Uterus (tissue), 4 donors: ENCODE measurements around the gene MYOM3. TPM values are rescaled to one million over a fixed set of nuclear protein-coding genes. Genes with fewer than 3 reads are reported as not detected.
A peak's percentile ranks its signal among the peaks of the same experiment; 100 is the strongest.

Experiments used
- DNase-seq, 2 donors: peaks; one replicate each; pipeline ENCODE4 v3.0.0-alpha.2; 2019 to 2020
- H3K27ac ChIP-seq, 2 donors: fragments of 200-600 bp; sonication (generic); 1 replicate in 1 of 2; 2 replicates in 1 of 2; pipeline ENCODE4 v1.5.1; 2016 to 2018
- H3K27me3 ChIP-seq, 2 donors: fragments of 200-600 bp; sonication (generic); one replicate each; pipeline ENCODE4 v1.5.1; 2018 to 2019; ENCODE audit warnings: control low read depth in 1 of 2
- H3K36me3 ChIP-seq, 2 donors: fragments of 200-600 bp; sonication (generic); one replicate each; pipeline ENCODE4 v1.5.1; 2019; ENCODE audit warnings: control low read depth in 1 of 2
- H3K4me1 ChIP-seq, 2 donors: fragments of 200-600 bp; sonication (generic); one replicate each; pipeline ENCODE4 v1.5.1; 2018 to 2019; ENCODE audit warnings: control low read depth in 1 of 2
- H3K4me3 ChIP-seq, 2 donors: fragments of 200-600 bp; sonication (generic); 1 replicate in 1 of 2; 2 replicates in 1 of 2; pipeline ENCODE4 v1.5.1; 2018 to 2019; ENCODE audit warnings: mild to moderate bottlenecking in 1 of 2
- H3K9me3 ChIP-seq, 2 donors: fragments of 200-600 bp; sonication (generic); one replicate each; pipeline ENCODE4 v1.5.1; 2019; ENCODE audit warnings: control low read depth in 1 of 2
- CTCF ChIP-seq, 4 experiments: fragments of 200-600 bp in 2 of 4; fragments of 450-650 bp in 2 of 4; sonication (generic) in 2 of 4; IDR thresholded peaks; one replicate each; pipeline ENCODE4 v1.5.1; 2016 to 2019; ENCODE audit warnings: antibody characterized with exemption in 4 of 4, mild to moderate bottlenecking in 2 of 4, moderate library complexity in 1 of 4
- POLR2A ChIP-seq, 2 donors: fragments of 450-650 bp; IDR thresholded peaks; one replicate each; pipeline ENCODE4 v1.6.1; 2016; ENCODE audit warnings: antibody characterized with exemption in 2 of 2, mild to moderate bottlenecking in 1 of 2, moderate library complexity in 1 of 2
- intact Hi-C: fragments of 100-400 bp; cut with DNase I; formaldehyde crosslinking; loops from one replicate; pipeline ENCODE4 v1.15.1; 2023; ENCODE audit warnings: low total_unique reads
- total RNA-seq, 4 donors: library from RNA; depleted of rRNA in 3 of 4; stranded (reverse); fragments of >200 nt in 3 of 4; gene quantifications; one replicate each; pipeline versions ENCODE4 v1.1.0 to v1.2.4, GENCODE V29; 2014 to 2023
- donor health status: DM: yes; HTN: yes; CAD: no.

Gene MYOM3
- total RNA-seq, 4 donors from 2014 or later, result under 0.01 to 0.90 (median 0.79) TPM; not detected in 1

- no peak overlapping the region for H3K4me3 ChIP-seq
- H3K9me3 ChIP-seq, result no peaks in the 10 kb centered on the region
- H3K27ac ChIP-seq, result no peak overlapping the region
- intact Hi-C loops, result loop anchor here (10.0 kb wide), 1 partner anchor 73 kb away; the partner anchor contains the start of gene PNRC2
- H3K4me1 ChIP-seq, result peaks cover 0 to 5% of the 10 kb centered on the region in 2 donors
- TF ChIP-seq POLR2A (IDR thresholded peaks at IDR 0.05), result no peak
- TF ChIP-seq CTCF (IDR thresholded peaks at IDR 0.05), result peak; percentile 61 to 77 (median 70)
- no peaks in the 10 kb centered on the region for H3K27me3 ChIP-seq
- DNase-seq, result no peak
- no peaks in the 10 kb centered on the region for H3K36me3 ChIP-seq
These were observed 84.0 kb downstream of the MYOM3 start for GRCh38 chr1:24027838-24028468.

GRCh38 chr1:24022581-24023361 lies 89.2 kb downstream of the MYOM3 start:
- Histone ChIP-seq H3K9me3 (no peaks in the 10 kb centered on the region), H3K36me3 (no peaks in the 10 kb centered on the region), H3K27me3 (no peaks in the 10 kb centered on the region), H3K4me3 (no peak overlapping the region), H3K4me1 (peaks cover 0 to 26% of the 10 kb centered on the region in 2 donors), H3K27ac (peak overlapping the region; percentile 92 to 98)
- intact Hi-C loops, result loop anchor here (10.0 kb wide), 1 partner anchor 68 kb away; the partner anchor contains the start of gene PNRC2
- TF ChIP-seq POLR2A (IDR thresholded peaks at IDR 0.05) (no peak), CTCF (IDR thresholded peaks at IDR 0.05) (no peak)
- DNase-seq, result peak; percentile 48 to 61

GRCh38 chr1:24021403-24022266 lies 90.3 kb downstream of the MYOM3 start:
- H3K4me3 ChIP-seq, result no peak overlapping the region
- no peaks in the 10 kb centered on the region for H3K9me3 ChIP-seq
- no peaks in the 10 kb centered on the region for H3K36me3 ChIP-seq
- TF ChIP-seq POLR2A (IDR thresholded peaks at IDR 0.05) (no peak), CTCF (IDR thresholded peaks at IDR 0.05) (no peak)
- H3K27ac ChIP-seq, result peak overlapping the region; percentile 92 to 98
- peaks cover 3 to 33% of the 10 kb centered on the region in 2 donors for H3K4me1 ChIP-seq
- DNase-seq, result no peak
- intact Hi-C loops, result loop anchor here (10.0 kb wide), 1 partner anchor 67 kb away; the partner anchor contains the start of gene PNRC2
- H3K27me3 ChIP-seq, result no peaks in the 10 kb centered on the region

GRCh38 chr1:24020470-24020869 lies 91.5 kb downstream of the MYOM3 start:
- no peak for TF ChIP-seq POLR2A (IDR thresholded peaks at IDR 0.05)
- TF ChIP-seq CTCF (IDR thresholded peaks at IDR 0.05), result no peak
- intact Hi-C loops, result loop anchor here (10.0 kb wide), 1 partner anchor 66 kb away; the partner anchor contains the start of gene PNRC2
- Histone ChIP-seq H3K9me3 (no peaks in the 10 kb centered on the region), H3K27me3 (no peaks in the 10 kb centered on the region), H3K27ac (peak overlapping the region; percentile 92 to 98), H3K4me1 (peaks cover 9 to 39% of the 10 kb centered on the region in 2 donors), H3K36me3 (no peaks in the 10 kb centered on the region), H3K4me3 (no peak overlapping the region)
- DNase-seq, result peak in 1 of 2 donors; percentile 32
